Activated gamma-delta T cell (primary cell): Measurements from ENCODE around the gene VAMP2.
"Not testable (repeated sequence)": the region's sequence is repeated elsewhere in the genome, so short reads cannot be mapped to it uniquely, and the experiment has no call there.

Experiments used
- DNase-seq: peaks from one replicate; lab custom pipeline; 2025; lab: John Stamatoyannopoulos, UW

VAMP2 gene

DNA sequence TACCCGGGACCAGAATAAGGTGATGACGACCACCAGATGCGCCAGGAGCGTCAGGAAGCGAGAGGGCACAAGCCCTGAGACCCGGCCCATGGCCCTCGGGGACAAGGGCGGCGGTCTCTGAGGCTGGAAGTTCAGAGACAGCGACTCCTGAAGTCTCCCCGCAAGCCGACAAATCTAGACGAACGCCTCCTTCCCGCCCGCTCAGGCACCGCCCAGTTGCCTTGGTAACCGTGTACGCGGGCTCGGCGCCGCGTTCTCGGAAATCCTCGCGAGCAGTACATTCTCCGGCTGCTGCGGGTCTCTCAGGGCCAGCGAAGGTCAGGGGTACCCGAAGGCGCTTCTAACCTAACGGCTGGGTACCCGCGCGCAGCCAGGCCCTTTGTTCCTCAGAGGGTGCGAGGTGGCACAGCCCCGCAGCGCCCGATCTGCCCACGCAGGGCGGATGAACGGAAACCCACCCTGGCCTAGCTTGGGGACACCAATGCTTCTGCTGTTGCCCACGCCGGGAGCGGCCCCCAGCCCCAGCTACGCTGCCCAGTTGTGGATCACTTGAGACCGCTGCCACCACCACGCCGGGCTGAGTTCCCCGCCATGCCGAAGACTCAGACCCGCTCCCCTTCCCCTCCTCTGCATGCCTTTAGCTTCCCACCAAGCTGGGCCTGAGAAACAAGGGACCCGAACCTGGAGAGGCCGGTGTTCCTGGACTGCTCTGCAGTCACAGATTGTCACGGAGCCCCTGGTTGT, 13.6 kb upstream of the VAMP2 start, which contains the start of gene TMEM107:
Gene TMEM107 (minus strand): TSS at position 184 of the 744 bp plus-strand sequence. CDS start 94 bp downstream, at position 90.
- DNase-seq, result peak; percentile 74

DNA sequence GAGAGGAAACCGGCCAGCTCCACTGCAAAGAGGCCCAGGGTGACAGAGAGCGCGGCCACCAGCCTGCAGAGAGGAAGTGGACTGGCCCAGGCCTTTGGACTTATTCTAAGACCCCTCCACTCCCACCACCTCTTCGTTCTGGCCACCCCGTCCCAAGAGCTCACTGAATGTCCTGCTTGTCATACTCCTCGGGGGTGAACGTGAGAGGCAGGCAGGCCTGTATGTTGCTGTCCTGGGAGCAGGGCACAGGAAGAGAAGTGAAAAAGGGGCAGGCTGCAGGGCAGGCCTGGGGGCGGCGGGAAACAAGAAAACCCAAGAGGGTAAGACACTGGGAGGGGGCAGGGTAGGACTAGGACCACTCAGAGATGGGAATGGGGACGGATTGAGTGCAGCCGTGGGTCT, 13.0 kb upstream of the VAMP2 start:
- DNase-seq, result no peak

DNA sequence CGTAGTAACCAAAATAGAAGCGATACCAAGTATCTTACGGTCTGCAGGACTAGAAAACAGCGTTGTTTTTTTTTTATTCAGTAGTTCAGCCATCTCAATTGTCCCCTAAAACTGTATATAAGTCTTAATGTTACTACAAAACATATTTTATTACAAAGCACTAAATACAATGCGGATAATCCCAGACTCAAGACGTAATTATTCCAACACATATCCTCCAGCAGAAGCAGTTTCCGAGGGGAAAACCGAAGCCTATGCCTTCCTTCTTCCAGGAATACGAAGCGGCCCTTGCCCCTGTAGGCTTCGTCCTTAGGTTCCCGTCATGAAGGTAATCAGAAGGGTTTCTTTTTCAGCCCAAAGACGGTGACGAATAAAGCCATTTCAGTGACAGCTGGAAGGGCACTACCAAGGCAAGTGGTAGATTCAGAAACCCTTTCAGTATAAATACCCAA, 11.1 kb upstream of the VAMP2 start:
- no peak for DNase-seq

DNA sequence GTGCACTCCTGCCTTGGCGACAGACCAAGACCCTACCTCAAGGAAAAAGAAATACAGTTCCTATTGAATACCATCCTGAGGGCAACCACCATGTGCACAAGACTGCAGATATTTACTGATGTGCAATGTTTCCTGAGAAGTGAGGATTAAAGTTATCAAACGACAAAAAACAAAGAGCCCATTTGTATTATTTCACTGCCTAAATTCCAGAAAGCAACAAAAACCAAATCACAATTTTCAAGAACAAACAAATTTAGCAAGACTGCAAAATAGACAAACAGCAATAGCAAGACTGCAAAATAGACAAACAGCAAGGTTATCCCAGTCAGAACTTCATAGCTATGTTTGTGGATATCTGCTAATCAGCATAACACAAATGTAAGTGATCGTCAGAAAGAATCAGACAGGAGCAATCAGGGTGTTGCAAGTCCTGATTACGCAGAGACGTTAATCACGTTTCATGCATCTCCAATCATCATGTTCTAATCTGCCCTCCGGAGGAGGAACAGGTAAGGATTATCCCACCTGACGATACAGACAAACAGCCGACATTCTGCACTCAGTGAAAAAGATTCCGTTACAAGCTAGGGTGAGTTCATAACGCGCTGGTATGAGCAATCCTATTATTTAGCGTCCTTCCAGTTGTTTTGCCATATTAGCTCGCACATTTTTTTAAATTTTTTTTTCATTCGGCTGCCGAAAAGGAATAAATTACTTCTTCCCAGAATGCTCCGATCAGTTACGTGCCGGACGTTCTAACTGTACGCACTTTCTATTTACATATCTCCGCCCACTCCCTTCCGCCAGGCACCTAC, 10.5 kb upstream of the VAMP2 start:
- no peak for DNase-seq

DNA sequence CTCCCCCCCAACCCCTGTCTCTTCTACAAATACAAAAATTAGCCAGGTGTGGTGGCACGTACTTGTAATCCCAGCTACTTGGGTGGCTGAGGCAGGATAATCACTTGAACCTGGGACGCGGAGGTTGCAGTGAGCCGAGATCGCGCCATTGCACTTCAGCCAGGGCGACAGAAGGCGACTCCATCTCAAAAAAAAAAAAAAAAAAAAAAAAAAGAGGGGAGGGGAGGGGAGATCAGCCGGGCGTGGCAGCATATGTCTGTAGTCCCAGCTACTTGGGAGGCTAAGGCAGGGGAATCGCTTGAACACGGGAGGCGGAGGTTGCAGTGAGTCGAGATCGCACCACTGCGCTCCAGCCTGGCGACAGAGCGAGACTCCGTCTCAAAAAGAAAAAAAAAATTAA, 7.4 kb upstream of the VAMP2 start:
- DNase-seq, result not testable (repeated sequence)

DNA sequence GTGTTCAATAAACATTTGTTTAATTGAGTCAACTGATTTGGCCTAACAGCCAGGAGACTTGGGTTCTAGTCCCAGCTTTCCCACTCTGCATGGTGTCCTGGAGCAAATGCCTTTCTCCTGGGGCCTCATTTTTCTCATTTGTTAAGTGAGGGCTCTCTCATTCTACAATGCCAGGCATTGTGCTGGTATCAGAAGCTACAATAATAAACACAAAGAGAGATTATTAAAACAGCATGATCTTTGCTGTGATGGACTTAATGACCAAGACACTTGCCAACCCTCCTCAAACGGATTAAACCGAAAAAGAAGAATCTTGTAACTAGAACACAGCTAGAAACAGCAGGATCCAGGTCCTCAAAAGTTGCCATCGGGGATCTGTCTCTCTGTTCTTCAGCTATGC, 4.8 kb upstream of the VAMP2 start:
- DNase-seq, result no peak

DNA sequence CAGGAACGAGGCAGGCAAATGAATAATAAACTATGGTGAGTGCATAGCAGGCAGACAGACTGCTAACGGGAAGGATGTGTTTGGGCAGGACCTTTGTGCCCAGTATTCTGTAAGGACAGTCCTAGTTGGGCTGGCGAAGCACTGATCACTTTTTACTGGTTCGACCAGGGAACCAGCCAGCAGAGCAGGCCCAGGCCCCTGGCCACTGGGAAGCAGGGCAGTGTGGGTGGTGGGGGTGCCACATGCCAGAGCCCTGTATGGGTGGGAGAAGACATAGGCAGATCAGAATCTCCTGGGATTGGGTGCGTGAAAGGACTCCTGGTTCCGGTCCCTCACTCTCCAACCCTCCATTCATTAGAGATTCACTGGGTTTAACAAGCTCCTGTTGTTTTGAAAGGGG, 4.0 kb upstream of the VAMP2 start:
- DNase-seq, result no peak

DNA sequence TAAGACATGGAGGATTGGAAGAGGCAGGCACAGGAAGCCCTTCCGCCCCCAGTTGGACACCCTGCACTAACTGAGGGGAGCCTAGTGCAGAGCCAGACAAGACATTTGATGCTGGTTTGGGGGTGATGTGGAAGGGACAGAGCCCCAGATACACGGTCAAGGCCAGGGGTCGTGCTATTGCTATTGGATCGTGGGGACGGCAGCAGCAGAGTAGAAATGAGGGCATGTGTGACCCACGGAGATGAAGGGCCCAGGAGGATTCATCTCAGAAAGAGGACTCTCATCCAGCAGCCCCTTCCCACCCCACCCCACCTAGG, 2.0 kb upstream of the VAMP2 start:
- DNase-seq, result no peak

DNA sequence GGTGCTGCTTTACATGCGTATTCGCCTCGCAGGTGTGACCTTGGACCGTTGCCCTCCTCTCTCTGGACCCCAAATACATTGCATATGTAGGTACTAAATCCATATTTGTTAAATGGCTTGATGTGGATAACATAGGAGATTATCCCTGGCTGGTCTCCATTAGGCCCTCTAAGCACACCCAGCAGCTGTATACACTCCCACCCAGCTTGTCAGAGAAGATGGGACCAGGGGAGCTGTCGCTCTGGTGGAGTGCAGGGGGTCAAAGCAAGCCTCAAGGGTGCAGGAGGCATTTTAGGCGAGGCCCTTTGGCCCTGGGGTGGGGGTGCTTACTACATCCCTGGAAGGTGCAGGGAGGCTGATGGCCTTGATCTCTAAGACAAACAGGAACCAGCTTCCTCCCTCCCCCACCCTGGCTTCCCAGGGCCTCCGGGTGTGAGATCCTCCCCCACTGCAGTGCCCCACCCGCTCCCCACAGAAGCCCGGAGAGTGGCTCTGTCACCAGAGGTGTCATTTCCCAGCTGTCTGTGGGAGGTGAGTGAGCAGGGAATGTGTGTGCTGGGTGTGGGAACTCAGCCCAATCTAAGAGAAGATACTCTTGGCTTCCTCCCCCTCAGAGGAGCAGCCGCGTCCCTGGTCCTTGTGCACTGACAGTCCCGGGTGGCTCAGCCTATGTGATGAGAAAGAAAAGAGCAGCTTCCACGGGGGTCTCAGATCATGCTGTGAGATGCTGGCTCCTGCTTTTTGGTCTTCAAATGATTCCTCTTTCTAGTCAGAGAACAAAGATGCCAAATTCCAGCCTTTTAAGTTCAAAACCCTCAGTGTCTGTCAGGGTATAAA, 1.4 kb upstream of the VAMP2 start:
- peak; percentile 51 for DNase-seq

DNA sequence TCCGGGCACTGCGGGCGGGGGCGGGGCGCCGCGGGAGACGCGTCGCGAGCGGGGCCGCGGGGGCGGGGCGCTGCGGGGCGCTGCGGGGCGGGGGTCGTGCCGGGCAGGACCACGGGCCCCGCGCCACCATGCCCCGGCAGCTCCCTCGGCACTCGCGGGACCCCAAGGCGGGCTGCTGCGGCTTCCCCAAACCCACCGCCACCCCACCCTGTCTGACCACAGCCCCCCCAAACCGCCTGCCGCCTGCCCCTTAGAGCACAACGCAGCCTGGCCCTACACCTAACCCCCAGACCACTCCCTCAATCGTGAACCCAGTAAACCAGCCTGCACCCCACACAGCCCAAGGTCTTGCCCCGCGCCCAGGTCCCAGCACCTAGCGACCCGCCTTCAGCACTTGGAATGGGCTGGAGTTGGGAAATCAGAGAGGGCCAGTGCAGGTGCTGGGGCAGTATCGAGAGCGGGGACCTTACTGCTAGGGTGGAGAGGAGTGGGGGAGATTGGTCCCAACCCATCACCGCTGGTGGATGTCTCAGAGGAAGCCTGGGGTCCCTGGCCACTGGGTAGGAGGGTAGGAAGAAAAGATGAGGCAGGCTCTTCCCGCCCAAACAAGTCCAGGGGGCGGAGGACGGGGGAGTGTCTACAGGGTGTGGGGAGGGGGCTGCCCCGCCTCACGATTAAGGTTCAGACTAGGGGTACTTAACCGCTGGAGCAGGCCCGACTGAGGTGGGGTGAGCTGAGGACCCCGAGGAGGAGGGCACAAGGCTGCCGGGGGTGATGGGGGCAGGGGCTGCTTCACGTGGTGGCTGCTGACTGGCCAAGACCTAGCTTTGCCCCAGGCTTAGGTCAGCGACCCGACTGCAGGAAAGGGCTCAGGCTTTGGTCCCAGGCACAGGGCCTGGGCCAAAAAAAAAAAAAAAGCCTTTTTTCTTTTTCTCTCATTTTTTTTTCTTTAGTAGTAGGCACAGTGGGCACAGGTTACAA, 539 bp upstream of the VAMP2 start:
- no peak for DNase-seq

DNA sequence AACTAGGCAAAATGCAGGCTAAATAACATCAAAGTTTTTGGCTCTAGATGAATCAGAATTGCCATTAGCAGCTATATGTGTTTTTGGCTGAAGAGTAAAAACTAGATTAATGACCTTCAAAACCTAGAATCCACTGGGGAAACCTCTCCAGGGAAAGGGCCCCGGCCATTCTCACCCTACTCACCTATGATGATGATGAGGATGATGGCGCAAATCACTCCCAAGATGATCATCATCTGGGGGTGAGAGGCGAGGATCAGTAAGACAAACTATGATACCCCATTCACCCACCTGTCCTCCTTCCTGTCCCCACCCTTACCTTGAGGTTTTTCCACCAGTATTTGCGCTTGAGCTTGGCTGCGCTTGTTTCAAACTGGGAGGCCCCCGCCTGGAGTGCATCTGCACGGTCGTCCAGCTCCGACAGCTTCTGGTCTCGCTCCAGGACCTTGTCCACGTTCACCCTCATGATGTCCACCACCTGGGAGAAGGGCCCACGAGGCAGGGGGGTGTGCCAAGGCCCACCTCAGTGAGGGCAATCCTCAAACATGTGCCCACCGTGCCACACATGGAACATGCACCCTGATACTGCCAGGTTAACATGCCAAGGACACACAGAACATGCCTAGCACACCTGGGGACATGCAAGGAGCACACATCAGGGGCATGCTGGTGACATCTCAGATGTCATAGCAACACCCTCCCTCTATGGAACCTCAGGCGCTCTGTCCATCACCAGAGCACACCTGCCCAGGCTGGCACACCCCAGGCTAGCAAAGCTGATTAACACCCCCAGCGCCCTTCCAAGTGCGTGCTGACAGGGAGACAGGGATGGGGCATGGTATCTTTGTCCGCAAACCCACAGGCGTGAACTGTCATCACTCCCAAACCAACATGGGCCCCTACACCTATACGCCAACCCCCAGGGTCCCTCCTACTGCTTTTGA, 1.2 kb downstream of the VAMP2 start:
- DNase-seq, result no peak

DNA sequence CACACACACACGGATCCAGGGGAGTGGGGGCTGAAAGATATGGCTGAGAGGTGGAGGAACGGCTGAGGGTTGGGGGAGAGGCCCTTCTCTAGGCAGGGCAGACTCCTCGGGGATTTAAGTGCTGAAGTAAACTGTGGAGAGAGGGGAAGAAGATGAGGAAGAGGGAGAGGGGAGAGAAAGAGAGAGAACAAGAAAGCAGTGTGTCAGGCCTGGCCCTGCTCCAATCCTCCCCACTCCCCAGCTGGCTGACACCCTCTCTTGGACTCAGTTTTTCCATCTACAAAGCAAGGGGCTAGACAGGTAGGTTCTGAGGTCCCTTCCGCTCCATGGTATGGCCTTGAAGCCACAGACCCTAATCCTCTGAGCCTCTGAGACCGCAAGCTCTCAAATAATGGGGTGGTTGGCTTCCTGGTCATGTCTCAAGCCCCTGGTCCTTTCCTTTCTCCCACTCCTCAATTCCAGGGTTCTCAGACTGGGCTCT, 2.0 kb downstream of the VAMP2 start:
- DNase-seq, result no peak

DNA sequence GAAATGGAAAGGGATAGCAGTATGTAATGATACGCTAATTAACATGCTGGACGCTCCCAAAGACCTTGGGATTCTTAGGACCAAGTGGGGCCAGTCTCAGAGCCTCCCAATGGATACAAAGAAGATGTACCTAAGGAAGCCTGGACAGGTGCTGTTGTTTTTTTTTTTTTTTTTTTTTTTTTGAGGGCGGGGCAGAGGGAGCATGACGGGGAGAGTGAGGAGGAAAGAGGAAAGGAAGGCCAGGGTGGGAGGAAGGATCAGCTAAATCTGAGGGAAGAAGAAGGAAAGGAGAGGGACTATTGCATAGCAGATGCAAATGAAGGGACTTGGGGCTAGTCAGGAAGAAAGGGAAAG, 2.5 kb downstream of the VAMP2 start:
- DNase-seq, result no peak

DNA sequence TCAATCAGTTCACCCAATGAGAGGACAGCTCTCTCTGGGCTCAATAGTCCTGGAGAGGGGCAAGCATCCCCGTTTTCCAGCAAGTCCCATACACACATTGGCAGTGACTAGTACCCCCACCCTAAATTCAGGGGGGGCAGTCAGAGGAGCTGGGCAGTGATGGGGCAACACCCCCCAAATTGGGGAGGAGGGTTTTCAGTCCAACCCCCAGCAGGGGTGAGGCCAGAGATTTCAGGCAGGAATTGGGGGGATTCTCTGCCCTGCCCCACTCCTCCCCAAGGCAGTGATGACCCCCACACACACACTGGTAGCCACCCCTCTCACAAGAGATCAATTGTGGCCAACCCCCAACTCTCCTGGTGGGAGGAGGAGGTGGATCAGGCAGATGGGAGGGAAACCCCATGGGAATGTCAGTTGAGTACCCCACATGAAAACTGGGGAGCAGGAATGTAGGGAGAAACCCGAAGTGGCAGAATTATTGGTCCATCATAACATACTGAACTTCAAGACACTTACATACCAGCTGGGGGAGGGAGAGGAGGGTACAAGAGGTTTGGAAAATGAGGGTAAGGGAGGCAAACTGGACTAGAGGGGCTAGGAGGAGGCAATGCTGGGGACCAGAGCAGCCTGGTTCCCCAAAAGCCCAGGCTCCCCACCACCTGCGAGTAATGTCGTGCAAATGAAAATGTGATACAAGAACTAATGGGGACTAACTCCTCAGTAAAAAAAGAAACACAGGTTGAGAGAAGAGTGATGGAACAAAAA, 3.1 kb downstream of the VAMP2 start:
- no peak for DNase-seq

DNA sequence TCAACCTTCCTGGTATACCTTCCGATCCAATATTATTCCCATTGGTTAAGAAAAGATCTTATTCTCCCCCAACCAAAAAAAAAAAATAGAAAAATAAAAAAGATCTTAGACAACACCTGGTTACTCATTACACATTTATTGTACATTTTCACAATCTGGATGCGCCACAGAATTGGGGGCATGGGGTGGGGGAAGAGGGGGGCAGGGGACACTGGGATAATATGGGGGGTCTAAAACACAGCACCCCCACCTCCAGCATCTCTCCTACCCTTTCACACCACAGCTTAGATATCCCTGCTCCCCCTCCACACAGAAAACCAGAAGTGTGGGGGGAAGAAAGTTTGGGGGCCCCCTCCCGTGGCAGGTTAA, 3.7 kb downstream of the VAMP2 start:
- DNase-seq, result no peak

DNA sequence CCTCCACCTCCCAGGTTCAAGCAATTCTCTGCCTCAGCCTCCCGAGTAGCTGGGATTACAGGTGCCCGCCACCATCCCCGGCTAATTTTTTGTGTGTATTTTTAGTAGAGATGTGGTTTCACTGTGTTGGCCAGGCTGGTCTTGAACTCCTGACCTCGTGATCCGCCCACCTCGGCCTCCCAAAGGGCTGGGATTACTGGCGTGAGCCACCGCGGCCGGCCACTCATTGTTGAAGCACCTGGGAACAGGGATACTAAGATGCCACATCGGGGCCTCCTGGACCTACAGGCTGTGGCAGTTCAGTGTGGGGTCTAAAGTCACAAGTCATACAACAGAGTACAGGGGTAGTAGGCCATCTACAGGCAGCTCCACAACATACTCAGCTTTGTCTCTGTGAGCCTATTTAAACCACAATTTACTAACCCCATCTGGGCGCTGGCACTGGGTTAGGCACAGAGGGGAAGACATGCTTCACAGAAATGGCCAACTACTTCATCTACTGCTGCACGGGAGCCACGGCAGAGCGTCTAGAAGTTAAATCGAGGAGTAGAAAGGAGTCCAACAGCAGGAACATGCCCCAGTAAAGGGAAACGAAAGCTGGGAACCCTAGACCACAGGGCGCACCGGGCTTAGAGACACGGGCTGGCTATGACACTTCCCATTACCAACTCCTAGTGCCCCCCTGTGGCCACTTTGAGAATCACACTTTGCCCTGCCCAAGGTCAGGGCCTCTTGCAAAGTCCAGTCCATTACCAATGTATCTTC, 4.3 kb downstream of the VAMP2 start:
- DNase-seq, result no peak

DNA sequence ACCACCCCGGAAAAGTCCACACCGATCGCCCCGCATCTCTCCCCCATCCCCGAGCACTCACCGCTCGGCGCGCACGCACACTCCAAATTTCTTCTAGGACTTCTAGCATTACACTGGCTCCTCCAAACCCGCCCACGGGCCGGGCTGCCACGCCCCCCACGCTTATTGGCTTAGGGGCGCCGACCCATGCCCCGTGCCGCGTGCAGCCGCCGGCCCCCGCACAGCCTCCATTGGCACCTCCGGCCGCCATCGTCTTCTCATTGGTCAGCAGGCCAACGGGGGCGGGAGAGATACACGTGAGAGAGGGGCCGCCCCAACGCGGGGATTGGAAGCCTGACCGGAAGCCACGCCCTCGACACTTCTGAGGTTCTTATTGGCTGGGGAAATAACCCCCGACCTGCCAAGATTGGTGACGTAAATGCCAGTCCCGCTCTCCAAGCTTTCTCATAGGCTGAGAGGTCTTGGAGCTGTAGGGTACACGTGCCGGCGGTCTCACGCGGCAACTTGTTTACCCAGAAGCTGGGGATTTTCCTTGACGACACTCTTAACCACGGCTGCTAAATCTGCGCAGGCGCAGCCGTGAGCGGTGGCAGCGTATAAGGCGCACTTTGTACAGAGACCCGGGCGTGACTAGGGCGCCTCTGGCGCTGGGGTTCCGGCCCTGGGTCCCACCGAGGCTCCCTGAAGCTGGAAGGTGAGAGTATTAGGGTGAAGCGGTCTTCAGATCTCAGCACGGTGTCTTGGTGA, 6.3 kb downstream of the VAMP2 start:
- peak; percentile 99 for DNase-seq

DNA sequence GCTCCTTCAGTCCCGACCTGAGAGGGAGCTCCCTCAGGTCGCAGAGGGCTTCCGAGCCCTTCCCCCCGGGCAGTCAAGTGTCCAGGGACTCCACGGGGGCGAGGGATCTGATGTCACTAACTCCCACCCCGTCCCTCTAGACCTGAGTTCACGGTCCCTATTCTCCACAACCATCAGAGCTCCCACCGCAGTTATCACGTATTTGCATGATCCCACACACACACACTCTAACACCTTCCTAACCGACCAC, 6.8 kb downstream of the VAMP2 start:
- no peak for DNase-seq
